Panc1 (cell line): ENCODE data around the gene ZNF845.

Experiments used
- POLR2AphosphoS5 ChIP-seq: IDR thresholded peaks from 2 replicates; pipeline ENCODE4 v1.6.1; 2012; ENCODE audit warnings: mild to moderate bottlenecking, low read depth, low read length, moderate library complexity
- SIN3A ChIP-seq: IDR thresholded peaks from 2 replicates; pipeline ENCODE4 v1.6.1; 2012; ENCODE audit warnings: low read depth, mild to moderate bottlenecking, low read length, moderate library complexity, borderline replicate concordance; ENCODE audit not compliant: insufficient read depth
- TCF7L2 ChIP-seq: IDR thresholded peaks from 2 replicates; pipeline ENCODE4 v1.6.1; 2011; ENCODE audit warnings: mild to moderate bottlenecking, low read depth, low read length, inconsistent platforms
- TF ChIP-seq, protein P1 (sequence below): fragments of 450-650 bp; IDR thresholded peaks from 2 replicates; pipeline ENCODE4 v1.5.1; 2017; ENCODE audit warnings: mild to moderate bottlenecking

DNA sequence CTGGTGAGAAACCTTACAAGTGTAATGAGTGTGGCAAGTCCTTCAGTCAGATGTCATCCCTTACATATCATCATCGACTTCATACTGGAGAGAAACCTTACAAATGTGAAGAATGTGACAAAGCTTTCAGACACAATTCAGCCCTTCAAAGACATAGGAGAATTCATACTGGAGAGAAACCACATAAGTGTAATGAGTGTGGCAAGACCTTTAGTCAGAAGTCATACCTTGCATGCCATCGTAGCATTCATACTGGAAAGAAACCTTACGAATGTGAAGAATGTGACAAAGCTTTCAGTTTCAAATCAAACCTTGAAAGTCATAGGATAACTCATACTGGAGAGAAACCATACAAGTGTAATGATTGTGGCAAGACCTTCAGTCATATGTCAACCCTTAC, 47.8 kb downstream of the ZNF845 start:
- TF ChIP-seq, protein P1, sequence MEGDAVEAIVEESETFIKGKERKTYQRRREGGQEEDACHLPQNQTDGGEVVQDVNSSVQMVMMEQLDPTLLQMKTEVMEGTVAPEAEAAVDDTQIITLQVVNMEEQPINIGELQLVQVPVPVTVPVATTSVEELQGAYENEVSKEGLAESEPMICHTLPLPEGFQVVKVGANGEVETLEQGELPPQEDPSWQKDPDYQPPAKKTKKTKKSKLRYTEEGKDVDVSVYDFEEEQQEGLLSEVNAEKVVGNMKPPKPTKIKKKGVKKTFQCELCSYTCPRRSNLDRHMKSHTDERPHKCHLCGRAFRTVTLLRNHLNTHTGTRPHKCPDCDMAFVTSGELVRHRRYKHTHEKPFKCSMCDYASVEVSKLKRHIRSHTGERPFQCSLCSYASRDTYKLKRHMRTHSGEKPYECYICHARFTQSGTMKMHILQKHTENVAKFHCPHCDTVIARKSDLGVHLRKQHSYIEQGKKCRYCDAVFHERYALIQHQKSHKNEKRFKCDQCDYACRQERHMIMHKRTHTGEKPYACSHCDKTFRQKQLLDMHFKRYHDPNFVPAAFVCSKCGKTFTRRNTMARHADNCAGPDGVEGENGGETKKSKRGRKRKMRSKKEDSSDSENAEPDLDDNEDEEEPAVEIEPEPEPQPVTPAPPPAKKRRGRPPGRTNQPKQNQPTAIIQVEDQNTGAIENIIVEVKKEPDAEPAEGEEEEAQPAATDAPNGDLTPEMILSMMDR = no peak
- TF ChIP-seq POLR2AphosphoS5 (no peak), SIN3A (no peak), TCF7L2 (no peak)
